HG03135 (cell line): Measurements from ENCODE around the gene FGG.
"Not testable (repeated sequence)": the region's sequence is repeated elsewhere in the genome, so short reads cannot be mapped to it uniquely, and the experiment has no call there.

Source experiments
- ATAC-seq: cut with Tn5 transposase; IDR thresholded peaks from one replicate; pipeline ENCODE4 v1.9.1; 2021; ENCODE audit warnings: mild to moderate bottlenecking, moderate library complexity; ENCODE audit not compliant: unreplicated experiment

The FGG gene

DNA sequence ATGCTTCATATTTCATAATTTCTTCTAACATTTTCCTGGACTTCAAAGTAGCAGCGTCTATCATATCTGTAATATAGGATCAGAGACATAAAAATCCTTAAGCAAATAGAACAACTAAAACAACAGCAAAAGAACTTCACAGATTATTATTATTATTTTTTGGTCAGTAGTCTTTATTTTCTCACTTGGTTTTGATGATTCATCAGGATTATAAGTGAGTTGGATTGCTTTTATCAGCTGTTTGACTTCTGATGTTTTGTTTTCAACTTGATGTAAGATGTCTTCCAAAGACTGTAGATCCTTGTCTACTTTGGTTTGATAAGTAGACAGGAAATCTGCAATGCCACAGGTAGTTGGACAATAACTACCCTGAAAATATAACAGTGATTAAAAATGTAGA, 623 bp downstream of the FGG start:
- ATAC-seq, result no peak

DNA sequence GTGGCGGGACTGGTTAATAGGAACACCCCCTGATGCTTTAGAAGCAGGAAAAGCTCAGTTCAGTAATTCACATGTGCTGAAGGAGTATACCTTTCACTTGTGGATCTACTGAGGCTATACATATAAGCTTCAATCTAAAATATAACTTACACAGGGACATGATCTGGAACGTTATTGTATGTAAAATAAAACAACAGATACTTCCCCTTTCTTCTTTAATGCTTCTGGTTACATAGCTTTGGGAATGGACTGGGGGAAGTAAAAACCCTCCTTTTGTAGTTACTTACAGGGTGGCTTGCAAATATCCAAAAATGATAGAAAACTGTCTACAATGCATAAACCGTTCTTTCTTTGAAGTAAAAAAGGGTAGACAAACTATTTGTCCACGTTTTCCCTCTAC, 1.9 kb downstream of the FGG start:
- ATAC-seq, result no peak

DNA sequence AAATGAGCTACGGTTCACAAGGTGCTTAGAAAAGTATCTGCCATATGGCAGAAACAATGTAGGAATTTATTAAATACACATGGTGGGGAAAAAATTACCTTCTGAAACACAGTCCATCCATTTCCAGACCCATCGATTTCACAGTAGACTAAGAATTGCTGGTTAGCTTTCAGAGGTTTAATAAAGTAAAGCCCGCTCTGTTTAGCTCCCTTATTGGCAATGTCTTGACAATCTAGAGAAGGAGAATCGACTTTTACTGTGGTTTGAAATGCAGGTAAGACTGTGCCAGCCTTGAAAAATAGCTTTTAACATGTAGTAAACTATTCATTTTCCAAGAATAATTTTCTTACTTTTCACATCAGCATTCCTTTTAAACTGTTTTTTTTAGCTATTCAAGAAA, 2.9 kb downstream of the FGG start:
- no peak for ATAC-seq

DNA sequence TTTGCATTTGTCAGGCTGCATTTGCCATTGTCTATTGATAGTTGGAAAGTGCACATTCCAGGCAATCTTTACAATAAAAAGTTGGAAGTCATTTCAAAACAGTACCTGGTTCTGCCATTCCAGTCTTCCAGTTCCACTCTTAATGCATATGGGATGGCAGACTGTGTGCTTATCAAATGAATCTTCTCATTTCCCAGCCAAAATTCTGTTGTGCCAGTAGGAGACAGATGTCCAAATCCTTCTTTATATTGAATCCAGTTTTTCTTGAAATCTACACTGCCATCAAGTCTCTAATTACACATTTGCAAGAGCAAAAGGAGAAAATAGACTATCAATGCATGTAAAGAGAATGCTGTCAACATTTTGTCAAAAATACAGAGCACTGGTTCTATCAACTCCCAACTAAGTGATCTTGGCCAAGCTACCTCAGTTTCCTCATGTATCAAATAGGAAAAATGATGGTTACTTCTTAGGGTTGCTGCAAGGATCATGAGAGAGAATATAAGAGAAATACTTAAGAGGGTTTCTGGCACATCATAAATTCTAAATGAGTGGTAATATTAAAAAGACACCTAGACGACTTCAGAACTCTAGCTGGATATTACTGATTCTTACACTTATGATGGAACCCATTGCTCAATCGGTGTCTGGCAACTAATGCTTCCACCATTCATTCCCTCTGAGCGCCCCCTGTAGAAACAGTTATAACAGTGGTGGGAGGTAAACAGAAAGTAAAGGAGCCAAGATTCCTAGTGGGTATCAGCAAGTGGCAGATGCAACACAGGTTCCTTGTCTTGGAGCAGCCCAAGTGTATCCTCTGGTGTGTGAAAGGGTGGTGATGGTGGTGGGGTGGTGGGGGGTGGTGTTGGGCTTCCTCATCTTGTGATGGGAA, 3.8 kb downstream of the FGG start:
- no peak for ATAC-seq

DNA sequence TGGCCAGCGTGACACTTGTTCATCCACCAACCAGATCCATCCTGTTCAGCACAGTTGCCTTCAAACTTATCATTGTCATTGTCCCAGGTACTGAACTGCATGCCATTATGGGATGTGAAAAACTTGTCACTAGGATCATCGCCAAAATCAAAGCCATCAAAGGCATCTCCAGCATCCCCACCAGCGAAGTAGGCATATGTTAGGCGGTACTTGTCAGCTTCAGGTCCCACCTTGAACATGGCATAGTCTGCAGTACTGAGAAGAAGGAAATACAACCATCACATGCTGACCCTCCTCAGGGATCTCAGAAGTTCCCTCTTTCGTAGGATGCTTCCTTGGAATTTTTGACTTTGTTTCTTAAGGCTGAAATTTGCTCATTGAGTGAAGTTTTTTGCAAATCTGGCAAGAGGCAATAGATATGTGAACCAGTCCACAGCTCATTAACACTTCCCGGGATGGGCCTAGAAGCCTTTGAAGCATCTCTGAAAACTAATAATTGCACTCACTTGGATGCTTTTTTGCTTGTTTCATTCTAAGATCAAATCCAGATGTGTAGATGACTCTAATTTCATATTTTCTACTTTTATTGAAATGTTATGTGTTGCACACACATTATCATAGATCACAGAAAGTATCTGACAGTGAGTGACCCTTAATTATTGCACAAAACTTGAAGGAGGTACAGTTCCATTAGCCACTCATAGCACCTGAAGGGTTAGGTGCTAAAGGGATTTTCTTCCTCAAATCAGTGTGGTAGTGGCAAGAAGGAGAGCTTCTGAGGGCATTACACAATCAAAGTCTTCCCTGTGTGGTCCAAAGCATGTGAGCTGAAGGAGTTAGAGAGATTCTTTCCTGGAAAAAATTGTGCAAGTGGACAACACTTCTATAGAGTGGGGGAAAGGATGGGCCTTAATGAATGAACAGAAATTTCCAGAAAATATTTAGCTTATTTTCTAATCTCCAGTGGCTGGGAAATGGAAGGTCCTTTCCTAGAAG, 5.4 kb downstream of the FGG start:
- ATAC-seq, result no peak

DNA sequence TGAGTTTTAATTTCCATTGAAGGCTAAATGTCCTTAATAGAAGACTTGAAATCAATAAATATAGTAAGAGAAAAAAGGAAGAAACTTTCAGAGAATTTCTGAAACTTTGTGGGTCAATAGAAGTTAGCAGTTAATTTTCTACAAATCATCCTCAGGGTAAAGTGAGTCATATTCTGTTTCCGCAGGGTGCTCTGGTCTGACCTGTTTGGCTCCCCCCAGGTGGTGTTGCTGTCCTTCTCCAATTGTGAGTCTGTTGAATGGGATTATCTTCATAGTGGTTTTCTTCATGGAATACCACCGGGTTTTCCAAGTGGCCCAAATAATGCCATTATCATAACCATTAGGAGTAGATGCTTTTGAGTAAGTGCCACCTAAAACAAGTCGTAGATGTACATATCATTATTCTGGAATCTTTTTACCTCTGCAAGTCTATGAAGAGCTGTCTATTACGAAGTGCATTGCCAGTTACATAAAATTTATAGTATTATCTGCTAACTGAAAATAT, 7.7 kb downstream of the FGG start:
- ATAC-seq, result no peak

DNA sequence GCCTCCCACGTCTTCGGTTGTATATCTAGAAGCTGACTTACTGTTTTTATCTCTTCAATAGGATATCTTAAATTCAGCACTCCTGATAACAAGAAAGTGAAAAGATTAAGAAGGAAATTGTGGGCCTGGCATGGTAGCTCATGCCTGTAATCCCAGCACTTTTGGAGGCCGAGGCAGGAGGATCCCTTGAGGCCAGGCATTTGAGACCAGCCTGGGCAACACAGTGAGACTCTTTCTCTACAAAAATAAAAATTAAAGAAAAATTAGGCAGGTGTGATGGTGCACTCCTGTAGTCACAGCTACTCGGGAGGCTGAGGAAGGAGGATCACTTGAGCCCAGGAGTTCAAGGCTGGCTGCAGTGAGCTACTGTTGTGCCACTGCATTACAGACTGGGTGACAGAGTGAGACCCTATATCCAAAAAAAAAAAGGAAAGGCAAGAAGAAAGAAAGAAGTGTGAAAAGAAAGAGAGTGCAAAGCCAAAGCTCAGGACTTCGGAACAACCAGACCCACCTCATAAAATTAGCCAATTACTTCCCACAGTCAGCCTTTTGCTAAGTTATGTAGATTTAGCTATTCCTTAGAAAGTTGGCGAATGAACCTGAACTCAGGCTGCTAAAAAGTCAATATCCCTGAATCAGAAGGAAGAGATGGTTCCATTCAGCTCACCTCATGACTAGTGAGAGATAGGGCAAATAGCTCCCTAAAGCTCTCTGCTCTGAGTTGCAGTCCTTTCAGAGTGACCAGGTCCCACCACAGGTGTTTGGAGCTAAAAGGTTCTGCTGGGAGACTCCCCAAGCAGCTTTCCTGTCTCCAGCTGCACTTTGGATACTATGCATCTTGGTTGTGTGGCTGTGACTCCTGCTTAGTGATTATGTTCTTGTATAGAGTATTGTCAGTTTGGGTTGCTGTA, 9.2 kb downstream of the FGG start:
- ATAC-seq, result no peak

DNA sequence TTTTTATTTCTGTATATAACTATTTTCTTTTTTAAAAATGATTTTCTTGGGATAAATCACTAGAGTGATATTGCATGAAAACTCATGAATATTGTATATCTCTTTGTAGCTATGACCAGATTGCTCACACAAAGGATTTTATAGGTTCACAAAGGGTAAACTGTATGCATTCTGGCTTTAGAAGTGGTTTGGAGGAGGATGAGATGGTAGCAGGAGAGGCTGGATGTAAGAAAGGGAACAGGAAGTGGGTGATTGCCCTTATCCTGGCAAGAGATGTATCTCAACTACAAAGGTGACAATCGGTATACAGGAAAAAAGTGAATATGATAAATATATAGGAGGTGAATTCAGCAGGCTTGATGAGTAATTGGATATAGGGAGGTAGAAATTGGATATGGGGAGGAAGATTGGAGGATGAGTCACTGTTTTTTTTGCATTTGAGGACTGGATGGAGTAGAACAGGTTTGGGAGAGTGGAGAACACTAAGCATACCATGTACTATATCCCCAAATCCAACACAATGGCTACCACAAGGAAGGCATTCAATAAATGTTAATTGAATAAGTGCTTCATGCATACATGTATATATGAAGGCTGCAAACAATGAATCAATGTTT, 9.9 kb downstream of the FGG start:
- no peak for ATAC-seq

DNA sequence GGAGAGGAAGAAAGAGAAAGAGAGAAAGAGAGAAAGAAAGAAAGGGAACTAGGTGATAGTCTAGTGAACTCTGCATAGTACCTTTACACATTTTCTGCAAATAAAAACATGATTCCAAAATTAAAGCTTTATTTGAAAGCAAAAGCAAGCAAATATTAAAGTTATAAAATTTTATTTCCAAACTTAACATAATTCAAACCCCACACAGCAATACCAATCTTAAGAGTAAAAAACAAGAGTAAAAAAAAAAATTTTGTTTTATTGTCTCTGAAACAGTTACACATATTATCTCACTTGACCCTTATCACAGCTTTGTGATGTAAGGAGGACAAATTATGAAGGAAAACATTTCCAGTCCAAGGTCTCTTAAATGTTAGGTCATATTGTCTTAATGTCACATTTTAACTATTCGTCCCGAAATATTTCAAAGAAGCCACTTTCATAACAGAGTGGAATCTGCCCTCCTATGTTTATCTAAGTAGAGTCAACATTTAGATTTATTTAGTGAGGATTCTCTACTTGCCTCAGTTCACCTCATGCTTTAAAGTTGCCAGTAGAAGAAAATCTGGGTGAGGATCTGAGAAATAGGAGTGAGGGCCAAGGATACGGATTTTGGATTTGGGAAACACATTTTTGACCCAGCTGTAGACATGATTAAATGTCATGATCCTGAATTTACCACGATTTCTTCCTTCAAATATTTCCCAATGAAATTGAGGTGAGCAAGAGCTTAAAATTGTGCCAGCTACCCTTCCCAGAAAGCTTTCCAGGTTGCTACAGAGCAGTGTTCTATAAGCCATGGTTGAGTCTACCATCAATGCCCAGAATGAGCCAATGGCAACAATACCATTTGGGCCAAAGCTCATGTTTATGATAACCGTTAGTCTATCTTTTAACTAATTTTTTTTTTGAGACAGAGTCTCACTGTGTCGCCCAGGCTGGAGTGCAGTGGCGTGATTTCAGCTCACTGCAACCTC, 14.4 kb downstream of the FGG start:
- ATAC-seq, result no peak

DNA sequence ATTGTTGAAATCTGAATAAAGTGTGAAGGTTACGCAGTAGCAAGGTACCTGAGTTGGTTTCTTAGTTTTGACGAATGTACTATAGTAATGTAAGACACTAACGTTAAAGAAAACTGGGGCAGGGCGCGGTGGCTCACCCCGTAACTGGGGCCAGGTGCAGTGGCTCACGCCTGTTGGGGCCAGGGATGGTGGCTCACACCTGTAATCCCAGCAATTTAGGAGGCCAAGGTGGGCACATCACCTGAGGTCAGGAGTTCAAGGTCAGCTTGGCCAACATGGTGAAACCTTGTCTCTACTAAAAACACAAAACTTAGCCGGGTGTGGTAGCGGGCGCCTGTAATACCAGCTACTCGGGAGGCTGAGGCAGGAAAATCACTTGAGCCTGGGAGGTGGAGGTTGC, 15.2 kb downstream of the FGG start:
- not testable (repeated sequence) for ATAC-seq

DNA sequence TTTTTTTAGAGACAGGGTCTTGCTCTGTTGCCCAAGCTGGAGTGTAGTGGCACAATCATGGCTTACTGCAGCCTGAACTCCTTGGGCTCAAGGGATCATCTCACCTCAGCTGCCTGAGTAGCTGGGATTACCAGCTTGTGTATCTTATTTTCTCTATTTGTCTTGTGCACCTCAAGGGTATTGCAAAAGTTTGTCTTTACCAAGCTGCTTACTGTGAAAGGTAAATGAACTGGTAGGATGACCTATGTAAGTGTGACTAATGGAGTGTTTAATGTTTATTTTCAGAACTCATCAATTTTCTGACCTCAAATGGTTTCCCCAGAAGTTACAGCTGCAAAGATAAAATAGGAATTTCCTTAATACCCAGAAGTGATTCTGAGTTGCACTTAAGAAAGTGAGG, 16.6 kb downstream of the FGG start:
- ATAC-seq, result no peak

DNA sequence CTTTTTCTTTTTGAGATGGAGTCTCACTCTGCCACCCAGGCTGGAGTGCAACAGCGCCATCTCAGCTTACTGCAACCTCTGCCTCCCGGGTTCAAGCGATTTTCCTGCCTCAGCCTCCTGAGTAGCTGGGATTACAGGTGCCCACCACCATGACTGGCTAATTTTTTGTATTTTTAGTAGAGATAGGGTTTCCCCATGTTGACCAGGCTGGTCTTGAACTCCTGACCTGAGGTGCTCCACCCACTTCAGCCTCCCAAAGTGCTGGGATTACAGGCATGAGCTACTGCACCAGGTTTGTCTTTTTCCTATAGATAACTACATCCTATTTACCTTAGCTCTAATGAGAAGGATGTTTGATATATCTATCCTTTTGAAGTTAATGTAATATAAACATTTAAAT, 18.1 kb downstream of the FGG start:
- not testable (repeated sequence) for ATAC-seq

DNA sequence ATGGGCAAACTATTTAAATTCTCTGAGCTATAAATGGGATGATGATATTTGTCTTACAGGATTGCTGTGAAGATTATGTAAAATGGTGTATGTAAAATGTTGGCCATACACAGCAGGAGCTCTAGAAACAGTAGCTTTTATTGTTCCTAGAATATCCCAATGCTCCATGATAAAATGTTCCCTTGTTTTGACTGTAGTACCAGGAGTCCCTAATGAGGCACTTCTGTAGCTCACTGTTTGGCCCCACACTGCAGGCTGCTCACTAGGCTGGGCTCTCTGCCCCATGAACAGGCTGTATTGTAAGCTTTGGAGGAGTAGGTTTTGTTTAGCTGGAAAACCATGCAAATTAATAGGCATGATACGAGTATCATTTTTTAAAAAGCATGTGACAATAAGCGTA, 18.6 kb downstream of the FGG start:
- ATAC-seq, result no peak

DNA sequence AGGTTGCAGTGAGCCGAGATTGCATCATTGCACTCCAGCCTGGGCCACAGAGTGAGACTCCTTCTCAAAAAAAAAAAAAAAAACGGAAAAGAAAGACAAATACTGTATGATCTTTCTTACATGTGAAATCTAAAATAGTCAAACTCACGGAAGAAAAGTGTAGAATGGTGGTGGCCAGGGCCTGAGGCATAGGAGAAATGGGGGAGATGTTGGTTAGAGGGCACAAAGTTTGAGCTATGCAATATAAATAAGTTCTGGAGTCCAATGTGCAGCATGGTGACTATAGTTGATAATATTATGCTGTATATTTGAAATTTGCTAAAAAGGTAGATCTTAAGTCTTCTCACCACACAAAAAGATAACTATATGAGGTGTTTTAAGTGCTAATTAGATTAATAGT, 20.6 kb downstream of the FGG start:
- no peak for ATAC-seq

DNA sequence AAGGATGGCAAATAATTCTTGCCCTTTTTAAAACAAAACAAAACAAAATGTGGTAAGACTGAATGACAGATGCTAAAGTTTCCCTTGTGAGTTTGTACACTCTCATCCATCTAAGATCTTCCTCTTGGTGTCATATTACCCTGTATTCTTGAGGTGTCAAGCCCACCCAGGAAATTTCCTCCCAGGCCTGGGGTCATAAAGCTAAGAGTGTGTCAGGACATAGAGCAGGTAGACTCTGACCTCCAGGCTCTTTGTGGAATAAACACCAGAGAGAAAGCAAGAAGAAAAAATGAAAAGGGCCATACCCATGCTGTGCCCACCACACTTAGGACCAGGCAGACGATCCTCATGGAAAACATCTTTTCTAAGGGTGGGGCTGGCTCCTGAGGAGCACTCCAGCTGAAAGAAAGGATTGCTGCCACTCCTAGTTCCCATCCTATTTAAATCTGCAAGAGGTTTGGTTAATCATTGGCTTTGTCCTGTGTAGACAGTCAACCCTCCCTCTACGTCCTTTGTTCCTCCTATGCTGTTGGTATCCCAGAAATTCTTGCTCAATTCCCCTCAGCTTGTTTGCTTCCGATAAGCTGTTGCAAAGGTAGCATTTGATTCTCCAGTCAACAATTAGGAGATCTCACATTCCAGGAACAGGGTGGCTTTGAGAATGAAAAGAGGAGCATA, 22.0 kb downstream of the FGG start, which contains the start of gene FGA:
Gene FGA, minus strand, starts transcription at position 414 of the 678 bp plus-strand sequence. Its CDS starts 55 bp downstream, at position 359.
- ATAC-seq, result no peak

DNA sequence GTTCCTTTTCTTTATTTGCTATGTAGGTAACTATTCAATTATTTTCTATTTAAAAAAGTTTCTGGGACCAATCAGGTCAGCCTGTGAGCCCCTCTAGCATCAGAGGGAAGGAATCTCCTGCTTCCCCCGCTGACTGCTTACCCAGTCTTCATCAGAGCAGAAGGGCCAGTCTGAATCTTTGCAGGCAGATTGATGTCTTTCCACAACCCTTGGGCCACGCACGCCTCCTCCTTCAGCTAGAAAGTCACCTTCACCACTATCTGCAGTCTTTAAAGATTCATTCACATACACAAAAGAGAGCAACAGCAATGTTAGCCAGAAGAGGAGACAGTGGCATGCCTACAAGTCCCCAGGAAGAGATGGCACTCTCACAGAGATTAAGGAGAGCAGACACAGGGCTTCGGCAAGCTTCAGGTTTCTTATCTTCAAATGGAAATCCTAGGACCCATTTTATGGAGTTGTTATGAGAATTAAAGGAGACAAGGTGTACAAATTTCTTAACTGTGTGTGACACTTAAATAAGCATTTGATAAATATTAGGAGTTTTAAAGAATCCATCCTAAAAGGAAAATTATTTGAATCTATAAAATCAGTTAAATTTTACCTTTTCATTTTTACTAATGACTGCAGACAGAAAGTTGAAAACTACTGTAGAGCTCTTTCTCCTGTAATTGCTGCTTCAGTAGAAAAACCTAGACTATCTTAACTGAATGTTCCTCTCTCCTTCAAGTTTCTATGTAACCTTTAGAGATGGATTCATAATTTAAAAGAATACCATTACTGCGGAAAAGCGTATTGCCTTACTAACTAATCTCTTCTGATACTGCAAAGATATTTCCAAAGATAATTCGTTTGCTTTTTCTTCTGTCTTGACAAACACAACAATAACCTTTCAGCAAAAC, 22.9 kb downstream of the FGG start:
- no peak for ATAC-seq

DNA sequence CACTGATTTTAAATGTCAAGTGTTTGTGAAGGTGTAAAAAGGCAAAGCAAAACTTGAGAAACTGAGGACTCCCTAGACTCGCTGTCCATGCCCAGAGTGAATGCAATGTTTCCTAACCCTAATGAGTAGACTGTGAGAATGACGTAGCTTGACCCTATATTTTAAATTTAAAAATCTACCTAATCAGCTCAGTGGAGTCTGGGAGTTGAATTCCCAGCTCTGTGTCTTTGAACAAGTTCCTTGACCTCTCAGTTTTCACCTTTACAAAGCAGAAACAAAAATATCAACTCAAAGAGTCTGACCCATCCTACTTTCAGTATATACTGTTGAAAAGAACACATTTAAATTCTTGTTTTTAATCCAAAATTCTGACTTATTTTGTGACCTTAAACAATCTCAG, 24.3 kb downstream of the FGG start:
- no peak for ATAC-seq
